GM18858 (cell line): ENCODE data around the gene RAB42.
A peak's percentile ranks its signal among the peaks of the same experiment; 100 is the strongest.
"Not testable (repeated sequence)": the region's sequence is repeated elsewhere in the genome, so short reads cannot be mapped to it uniquely, and the experiment has no call there.

Experiments used
- ATAC-seq: cut with Tn5 transposase; IDR thresholded peaks from one replicate; pipeline ENCODE4 v1.9.1; 2021; ENCODE audit not compliant: unreplicated experiment

Gene RAB42

GRCh38 chr1:28582248-28582615, 9.8 kb upstream of the RAB42 start:
- ATAC-seq, result no peak

GRCh38 chr1:28586585-28587391, 5.3 kb upstream of the RAB42 start:
- not testable (repeated sequence) for ATAC-seq

GRCh38 chr1:28592321-28593071, 431 bp downstream of the RAB42 start:
- no peak for ATAC-seq

GRCh38 chr1:28593988-28594356, 1.9 kb downstream of the RAB42 start:
- not testable (repeated sequence) for ATAC-seq

- ATAC-seq, result not testable (repeated sequence)
Measured at GRCh38 chr1:28594686-28595411, 2.8 kb downstream of the RAB42 start.

GRCh38 chr1:28595412-28596191, 3.5 kb downstream of the RAB42 start:
- ATAC-seq, result no peak

GRCh38 chr1:28596276-28596675, 4.2 kb downstream of the RAB42 start:
- ATAC-seq, result not testable (repeated sequence)

GRCh38 chr1:28601696-28602095, 9.6 kb downstream of the RAB42 start:
- no peak for ATAC-seq

- ATAC-seq, result no peak
Measured at GRCh38 chr1:28602536-28603439, 10.7 kb downstream of the RAB42 start.

- no peak for ATAC-seq
Measured at GRCh38 chr1:28604411-28604810, 12.3 kb downstream of the RAB42 start.

GRCh38 chr1:28604962-28605361, 12.9 kb downstream of the RAB42 start:
- ATAC-seq, result no peak

GRCh38 chr1:28606771-28607170, 14.7 kb downstream of the RAB42 start:
- no peak for ATAC-seq

- ATAC-seq, result no peak
Measured at GRCh38 chr1:28613175-28613574, 21.1 kb downstream of the RAB42 start.

- ATAC-seq, result no peak
Measured at GRCh38 chr1:28631713-28632112, 39.6 kb downstream of the RAB42 start.

GRCh38 chr1:28632560-28632959, 40.5 kb downstream of the RAB42 start:
- ATAC-seq, result no peak

- ATAC-seq, result no peak
Measured at GRCh38 chr1:28640766-28641165, 48.7 kb downstream of the RAB42 start.

GRCh38 chr1:28642056-28642846, 50.2 kb downstream of the RAB42 start:
- peak; percentile 6 for ATAC-seq

GRCh38 chr1:28642847-28643635, 51.0 kb downstream of the RAB42 start, which contains the start of gene TAF12:
TAF12 (minus strand) TSS chr1:28643067; CDS start chr1:28622081, 20,986 bp downstream.
- peak; percentile 63 for ATAC-seq
